ENCODE results near the gene PPP1R3A. TPM values are rescaled to one million over a fixed set of nuclear protein-coding genes. Genes with fewer than 3 reads are reported as not detected.

Gene PPP1R3A
- total RNA-seq (2021; ENCODE audit: unreplicated experiment): not detected
- polyA plus RNA-seq (2012): not detected in 2 replicates
- not detected for Bru-seq, nascent RNA
- not detected for BruChase-seq, experiment 1, labeled RNA remaining after a 6-hour chase
- BruChase-seq, experiment 2, labeled RNA remaining after a 2-hour chase: percentile 2 among the genes with signal in this experiment
- long read RNA-seq: 0 reads

- Histone ChIP-seq H4K20me1 (ENCODE audit: insufficient read depth) (no peaks in the 10 kb centered on the region), H3K27ac (ENCODE audit: low read depth, low read length) (no peak within 1 kb of the TSS), H3K79me2 (ENCODE audit: insufficient read depth, low read length) (no peaks in the 10 kb centered on the region), H3K4me2 (ENCODE audit: low read length) (no peak within 1 kb of the TSS), H3K9me2 (ENCODE audit: insufficient read depth) (no peaks in the 10 kb centered on the region), H3K9ac (ENCODE audit: low read length) (no peak within 1 kb of the TSS), H2AFZ (ENCODE audit: low read depth, low read length, poor library complexity, severe bottlenecking) (no peak within 1 kb of the TSS), H3K4me1 (ENCODE audit: control insufficient read depth in 1 of 2, insufficient read depth in 2 of 2, low read length in 2 of 2) (no peaks in the 10 kb centered on the region), H3K9me3 (ENCODE audit: control insufficient read depth in 1 of 2, insufficient read depth in 1 of 2, low read depth in 1 of 2, low read length in 2 of 2) (no peaks in the 10 kb centered on the region), H3K4me3 (replicated peaks in 1 of 2; ENCODE audit: low read depth in 1 of 2, low read length in 2 of 2) (no peak within 1 kb of the TSS), H3K27me3 (ENCODE audit: insufficient read depth, low read length) (no peaks in the 10 kb centered on the region), H3K36me3 (ENCODE audit: control insufficient read depth in 1 of 2, insufficient read depth in 2 of 2, low read length in 2 of 2) (no peaks in the 10 kb centered on the region)
- ChIA-PET POLR2A (no interaction called here), CTCF (no interaction called here), RAD21 (ENCODE audit: low non-redundant PET in 1 of 2, low total read pairs in 2 of 2, uncharacterized antibody in 2 of 2, unreplicated experiment in 2 of 2) (no interaction called here)
- TF ChIP-seq CTCF (IDR thresholded peaks at IDR 0.05 in 2 of 3, conservative IDR thresholded peaks at IDR 0.05 in 1 of 3; ENCODE audit: borderline replicate concordance in 1 of 3, insufficient read depth in 1 of 3, low read depth in 2 of 3, low read length in 2 of 3): peak in 1 of 3 experiments; percentile 7; a peak in 2 of 6 replicates
- no peak for TF ChIP-seq CEBPB (IDR thresholded peaks at IDR 0.05; ENCODE audit: low read depth)
- no peak for TF ChIP-seq ZBTB33 (IDR thresholded peaks at IDR 0.05; ENCODE audit: extremely low read depth, insufficient replicate concordance, low read length)
- ATAC-seq (0 out of 2 replicates have a peak, but pooled peaks have one; percentile 52), DNase-seq (ENCODE audit: low read depth, low spot score) (no peak)
- intact Hi-C loops (cut with micrococcal nuclease): no loop called here
- no TSS peak for BruUV-seq (replicated peaks)
Observed at GRCh38 chr7:113918946-113919345, at the start of gene PPP1R3A. TSS of gene PPP1R3A (minus strand) at chr7:113919009. CDS start at chr7:113918996, 13 bp downstream.

GRCh38 chr7:113963356-113963755 is 44.5 kb upstream of the PPP1R3A start:
- POLR2A ChIA-PET: no interaction called here

More at GRCh38 chr7:113963356-113963755, 44.5 kb upstream of the PPP1R3A start:
- Histone ChIP-seq H2AFZ (ENCODE audit: low read depth, low read length, poor library complexity, severe bottlenecking) (no peak overlapping the region), H3K4me1 (ENCODE audit: control insufficient read depth in 1 of 2, insufficient read depth in 2 of 2, low read length in 2 of 2) (no peaks in the 10 kb centered on the region), H3K9me3 (ENCODE audit: control insufficient read depth in 1 of 2, insufficient read depth in 1 of 2, low read depth in 1 of 2, low read length in 2 of 2) (no peaks in the 10 kb centered on the region), H3K9ac (ENCODE audit: low read length) (no peak overlapping the region), H3K79me2 (ENCODE audit: insufficient read depth, low read length) (no peaks in the 10 kb centered on the region), H3K4me3 (replicated peaks in 1 of 2; ENCODE audit: low read depth in 1 of 2, low read length in 2 of 2) (no peak overlapping the region), H4K20me1 (ENCODE audit: insufficient read depth) (no peaks in the 10 kb centered on the region), H3K27ac (ENCODE audit: low read depth, low read length) (no peak overlapping the region), H3K9me2 (ENCODE audit: insufficient read depth) (no peaks in the 10 kb centered on the region), H3K27me3 (ENCODE audit: insufficient read depth, low read length) (no peaks in the 10 kb centered on the region), H3K4me2 (ENCODE audit: low read length) (no peak overlapping the region), H3K36me3 (ENCODE audit: control insufficient read depth in 1 of 2, insufficient read depth in 2 of 2, low read length in 2 of 2) (no peaks in the 10 kb centered on the region)
- TF ChIP-seq SP1 (IDR thresholded peaks at IDR 0.05; ENCODE audit: low read depth): no peak
- no peak for DNase-seq (ENCODE audit: low read depth, low spot score)
- intact Hi-C loops (cut with micrococcal nuclease): no loop called here
- ChIA-PET CTCF (no interaction called here), RAD21 (ENCODE audit: low non-redundant PET in 1 of 2, low total read pairs in 2 of 2, uncharacterized antibody in 2 of 2, unreplicated experiment in 2 of 2) (no interaction called here)
- no peak for ATAC-seq
- BruUV-seq (replicated peaks): no TSS peak
